Measurements from ENCODE around the gene VPS4A.

GRCh38 chr16:69325784-69326171 is 14.6 kb downstream of the VPS4A start:
- no peak for TF ChIP-seq CTCF (IDR thresholded peaks at IDR 0.05)
- no peak for TF ChIP-seq POLR2A (IDR thresholded peaks at IDR 0.05)

Data from body of pancreas (tissue), 4 donors.